Stimulated activated CD8-positive, alpha-beta memory T cell treated with anti-CD3 and anti-CD28 coated beads, Interleukin-7, amount 100 ng/mL, for 48 hours (primary cell): ENCODE results near the gene GUK1.

ENCODE experiments used
- DNase-seq, 2 donors: peaks; one replicate each; pipeline ENCODE4 v3.0.0-alpha.2; 2020; ENCODE audit warnings: low read depth in 1 of 2; ENCODE audit errors: extremely low read depth in 1 of 2

Gene GUK1

DNA sequence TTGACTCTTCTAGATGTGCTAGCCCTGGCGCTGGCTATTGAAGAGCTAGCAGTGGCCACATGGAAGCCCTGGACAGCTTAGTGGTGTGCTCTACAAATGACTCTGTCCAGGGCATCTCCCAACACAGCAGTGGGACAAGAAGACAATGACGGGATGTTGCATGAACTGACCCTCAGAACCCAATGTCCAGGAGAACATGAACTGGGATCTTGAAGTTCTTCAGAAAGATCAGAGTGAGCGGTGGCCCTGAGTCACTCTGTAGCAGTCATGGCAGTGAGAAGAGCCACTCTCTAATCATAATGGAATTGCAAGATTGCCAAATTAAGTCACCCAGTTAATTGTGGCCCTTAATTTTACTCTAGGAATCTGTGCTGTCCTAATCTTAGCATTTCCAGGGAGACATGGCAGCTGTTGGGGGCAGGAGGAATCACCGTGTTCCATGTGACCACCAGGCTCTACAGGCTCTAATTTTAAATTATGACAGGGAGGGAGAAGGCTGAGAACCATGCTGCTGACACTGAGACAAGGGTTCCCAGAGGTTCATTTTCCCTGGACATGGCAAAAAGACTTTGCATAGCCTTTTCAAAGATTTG, 57.6 kb downstream of the GUK1 start:
- no peak for DNase-seq
